GM18867 (cell line): Measurements from ENCODE around the gene ASAP2.
A peak's percentile ranks its signal among the peaks of the same experiment; 100 is the strongest.

Experiments used
- ATAC-seq: cut with Tn5 transposase; IDR thresholded peaks from one replicate; pipeline ENCODE4 v1.9.1; 2021; ENCODE audit warnings: mild to moderate bottlenecking, moderate library complexity; ENCODE audit not compliant: unreplicated experiment

The ASAP2 gene

GRCh38 chr2:9419541-9419940, 212.9 kb downstream of the ASAP2 start:
- ATAC-seq, result no peak

- ATAC-seq, result no peak
These were observed 213.9 kb downstream of the ASAP2 start for GRCh38 chr2:9420495-9420894.

- ATAC-seq, result peak; percentile 31
These were observed 215.9 kb downstream of the ASAP2 start for GRCh38 chr2:9422321-9423099.

- ATAC-seq, result peak; percentile 77
These were observed 216.7 kb downstream of the ASAP2 start, which contains the start of the genes CPSF3 and ITGB1BP1 for GRCh38 chr2:9423100-9423921. Gene CPSF3, plus strand, starts transcription at chr2:9423654. Its CDS starts 120 bp downstream, at chr2:9423774. Gene ITGB1BP1, minus strand, starts transcription at chr2:9423528. Its CDS starts 4,831 bp downstream, at chr2:9418697.

GRCh38 chr2:9423922-9424272, 217.3 kb downstream of the ASAP2 start:
- peak; percentile 6 for ATAC-seq

- no peak for ATAC-seq
These were observed 218.0 kb downstream of the ASAP2 start for GRCh38 chr2:9424447-9425164.

- no peak for ATAC-seq
These were observed 222.5 kb downstream of the ASAP2 start for GRCh38 chr2:9428965-9429577.

GRCh38 chr2:9430316-9431293, 224.0 kb downstream of the ASAP2 start:
- ATAC-seq, result no peak

GRCh38 chr2:9434489-9434888, 227.9 kb downstream of the ASAP2 start:
- ATAC-seq, result no peak

- ATAC-seq, result no peak
These were observed 232.9 kb downstream of the ASAP2 start for GRCh38 chr2:9439536-9439935.

GRCh38 chr2:9440058-9440727, 233.6 kb downstream of the ASAP2 start:
- ATAC-seq, result no peak

GRCh38 chr2:9441556-9441955, 234.9 kb downstream of the ASAP2 start:
- no peak for ATAC-seq

- no peak for ATAC-seq
These were observed 236.9 kb downstream of the ASAP2 start for GRCh38 chr2:9443526-9443925.

- ATAC-seq, result no peak
These were observed 238.5 kb downstream of the ASAP2 start for GRCh38 chr2:9445089-9445488.

GRCh38 chr2:9451231-9451630, 244.6 kb downstream of the ASAP2 start:
- no peak for ATAC-seq
